Ishikawa (cell line): ENCODE measurements around the gene R3HDM2.

Source experiments
- CEBPB ChIP-seq: IDR thresholded peaks from 2 replicates; pipeline ENCODE4 v1.6.1; 2012
- CREB1 ChIP-seq: IDR thresholded peaks from 2 replicates; pipeline ENCODE4 v1.6.1; 2012; ENCODE audit warnings: low read depth
- EGR1 ChIP-seq: IDR thresholded peaks from 2 replicates; pipeline ENCODE4 v1.6.1; 2012
- EP300 ChIP-seq: IDR thresholded peaks from 2 replicates; pipeline ENCODE4 v1.6.1; 2012; ENCODE audit warnings: borderline replicate concordance
- FOXM1 ChIP-seq: IDR thresholded peaks from 2 replicates; pipeline ENCODE4 v1.6.1; 2012; ENCODE audit warnings: low read depth, borderline replicate concordance
- NFIC ChIP-seq: IDR thresholded peaks from 2 replicates; pipeline ENCODE4 v1.6.1; 2012
- RAD21 ChIP-seq: IDR thresholded peaks from 2 replicates; pipeline ENCODE4 v1.6.1; 2012; ENCODE audit warnings: low read depth
- TAF1 ChIP-seq: IDR thresholded peaks from 2 replicates; pipeline ENCODE4 v1.6.1; 2012; ENCODE audit warnings: low read depth, mild to moderate bottlenecking
- TCF12 ChIP-seq: IDR thresholded peaks from 2 replicates; pipeline ENCODE4 v1.6.1; 2012; ENCODE audit warnings: low read depth
- TEAD4 ChIP-seq: IDR thresholded peaks from 2 replicates; pipeline ENCODE4 v1.6.1; 2012
- USF1 ChIP-seq: IDR thresholded peaks from 2 replicates; pipeline ENCODE4 v1.6.1; 2012
- YY1 ChIP-seq: IDR thresholded peaks from 2 replicates; pipeline ENCODE4 v1.6.1; 2012; ENCODE audit warnings: low read depth
- ZBTB7A ChIP-seq: IDR thresholded peaks from 2 replicates; pipeline ENCODE4 v1.6.1; 2012; ENCODE audit warnings: low read depth
- TF ChIP-seq, protein P1 (sequence below): IDR thresholded peaks from 2 replicates; pipeline ENCODE4 v1.6.1; 2012
- TF ChIP-seq, protein P2 (sequence below): IDR thresholded peaks from 2 replicates; pipeline ENCODE4 v1.6.1; 2012; ENCODE audit warnings: low read depth, mild to moderate bottlenecking

The R3HDM2 gene

DNA sequence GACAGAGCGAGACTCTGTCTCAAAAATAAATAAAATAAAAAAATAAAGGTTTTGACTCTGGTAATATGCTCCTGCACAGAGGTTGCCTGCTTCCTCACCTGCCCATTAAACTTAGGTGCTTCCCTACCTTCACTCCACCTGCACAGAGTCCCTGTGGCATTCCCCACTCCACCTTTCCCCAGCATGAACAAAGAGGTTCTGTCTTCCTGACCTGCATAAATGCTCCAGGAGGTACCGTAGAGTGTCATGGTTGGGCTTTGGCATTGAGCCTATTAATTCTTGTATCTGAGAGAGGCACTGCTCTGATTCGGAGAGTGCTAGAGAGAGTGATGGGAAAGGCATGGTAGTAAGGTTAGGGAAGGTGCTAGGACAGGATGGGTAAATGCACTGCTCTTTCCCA is 42.5 kb upstream of the R3HDM2 start:
- TF ChIP-seq YY1 (no peak), CREB1 (no peak), RAD21 (no peak), TCF12 (no peak), TAF1 (no peak)
- TF ChIP-seq, protein P1, sequence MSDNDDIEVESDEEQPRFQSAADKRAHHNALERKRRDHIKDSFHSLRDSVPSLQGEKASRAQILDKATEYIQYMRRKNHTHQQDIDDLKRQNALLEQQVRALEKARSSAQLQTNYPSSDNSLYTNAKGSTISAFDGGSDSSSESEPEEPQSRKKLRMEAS = no peak

GRCh38 chr12:57472391-57472790 is 41.5 kb upstream of the R3HDM2 start:
- TF ChIP-seq YY1 = no peak
- TF ChIP-seq NFIC = no peak
- no peak for TF ChIP-seq USF1
- TF ChIP-seq CREB1 = no peak

DNA sequence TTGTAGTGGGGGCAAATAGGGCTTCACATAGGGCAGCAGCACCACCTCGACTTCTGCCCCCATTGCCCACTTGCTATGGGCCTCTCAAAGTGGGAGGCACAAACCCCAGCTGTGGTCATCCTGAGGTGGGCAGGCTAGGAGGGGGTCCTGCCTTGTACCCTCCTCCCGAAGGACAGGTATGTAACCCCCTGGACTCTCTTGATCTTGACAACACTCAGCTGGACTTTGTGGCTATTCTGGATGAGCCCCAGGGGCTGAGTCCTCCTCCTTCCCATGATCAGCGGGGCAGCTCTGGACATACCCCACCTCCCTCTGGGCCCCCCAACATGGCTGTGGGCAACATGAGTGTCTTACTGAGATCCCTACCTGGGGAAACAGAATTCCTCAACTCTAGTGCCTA is 40.8 kb upstream of the R3HDM2 start:
- TF ChIP-seq, protein P1 = no peak
- TF ChIP-seq RAD21 (no peak), TCF12 (no peak), USF1 (no peak), FOXM1 (no peak), CREB1 (no peak), YY1 (no peak), TAF1 (no peak), TEAD4 (no peak), CEBPB (no peak), NFIC (no peak), EGR1 (no peak)
- TF ChIP-seq, protein P2, sequence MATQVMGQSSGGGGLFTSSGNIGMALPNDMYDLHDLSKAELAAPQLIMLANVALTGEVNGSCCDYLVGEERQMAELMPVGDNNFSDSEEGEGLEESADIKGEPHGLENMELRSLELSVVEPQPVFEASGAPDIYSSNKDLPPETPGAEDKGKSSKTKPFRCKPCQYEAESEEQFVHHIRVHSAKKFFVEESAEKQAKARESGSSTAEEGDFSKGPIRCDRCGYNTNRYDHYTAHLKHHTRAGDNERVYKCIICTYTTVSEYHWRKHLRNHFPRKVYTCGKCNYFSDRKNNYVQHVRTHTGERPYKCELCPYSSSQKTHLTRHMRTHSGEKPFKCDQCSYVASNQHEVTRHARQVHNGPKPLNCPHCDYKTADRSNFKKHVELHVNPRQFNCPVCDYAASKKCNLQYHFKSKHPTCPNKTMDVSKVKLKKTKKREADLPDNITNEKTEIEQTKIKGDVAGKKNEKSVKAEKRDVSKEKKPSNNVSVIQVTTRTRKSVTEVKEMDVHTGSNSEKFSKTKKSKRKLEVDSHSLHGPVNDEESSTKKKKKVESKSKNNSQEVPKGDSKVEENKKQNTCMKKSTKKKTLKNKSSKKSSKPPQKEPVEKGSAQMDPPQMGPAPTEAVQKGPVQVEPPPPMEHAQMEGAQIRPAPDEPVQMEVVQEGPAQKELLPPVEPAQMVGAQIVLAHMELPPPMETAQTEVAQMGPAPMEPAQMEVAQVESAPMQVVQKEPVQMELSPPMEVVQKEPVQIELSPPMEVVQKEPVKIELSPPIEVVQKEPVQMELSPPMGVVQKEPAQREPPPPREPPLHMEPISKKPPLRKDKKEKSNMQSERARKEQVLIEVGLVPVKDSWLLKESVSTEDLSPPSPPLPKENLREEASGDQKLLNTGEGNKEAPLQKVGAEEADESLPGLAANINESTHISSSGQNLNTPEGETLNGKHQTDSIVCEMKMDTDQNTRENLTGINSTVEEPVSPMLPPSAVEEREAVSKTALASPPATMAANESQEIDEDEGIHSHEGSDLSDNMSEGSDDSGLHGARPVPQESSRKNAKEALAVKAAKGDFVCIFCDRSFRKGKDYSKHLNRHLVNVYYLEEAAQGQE = no peak

- TF ChIP-seq EP300 (no peak), EGR1 (no peak)
These were observed 40.3 kb upstream of the R3HDM2 start for GRCh38 chr12:57470970-57471656.

- no peak for TF ChIP-seq TAF1
These were observed 39.6 kb upstream of the R3HDM2 start for GRCh38 chr12:57470286-57470969.

DNA sequence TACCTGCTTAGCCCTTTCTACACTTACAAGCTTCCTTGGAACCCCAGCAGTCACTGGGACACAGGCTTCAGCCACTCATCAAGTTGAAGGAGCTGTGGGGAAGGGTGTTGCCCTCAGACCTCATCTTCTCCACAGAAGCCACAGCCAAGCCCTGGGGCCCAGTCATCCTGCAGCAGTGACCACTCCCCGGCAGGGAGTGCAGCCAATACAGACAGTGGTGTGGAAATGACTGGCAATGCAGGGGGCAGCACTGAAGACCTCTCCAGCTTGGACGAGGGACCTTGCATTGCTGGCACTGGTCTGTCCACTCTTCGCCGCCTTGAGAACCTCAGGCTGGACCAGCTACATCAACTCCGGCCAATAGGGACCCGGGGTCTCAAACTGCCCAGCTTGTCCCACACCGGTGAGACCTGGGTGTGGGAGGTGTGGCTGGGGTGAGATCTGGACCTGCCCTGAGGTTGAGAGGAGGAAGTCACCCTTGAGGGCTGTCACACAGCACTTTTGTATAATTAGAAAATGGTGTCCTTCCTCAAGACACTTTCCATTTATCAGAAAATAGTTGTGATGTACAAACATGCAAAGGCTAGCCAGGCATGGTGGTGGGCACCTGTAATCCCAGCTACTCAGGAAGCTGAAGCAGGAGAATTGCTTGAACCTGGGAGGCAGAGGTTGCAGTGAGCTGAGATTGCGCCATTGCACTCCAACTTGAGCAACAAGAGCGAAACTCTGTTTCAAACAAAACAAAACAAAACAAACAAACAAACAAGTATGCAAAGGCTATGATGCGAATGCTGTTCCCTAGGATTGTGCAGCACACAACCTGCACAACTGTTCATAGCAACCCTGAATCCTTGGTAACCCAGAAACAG is 38.7 kb upstream of the R3HDM2 start:
- TF ChIP-seq RAD21 (no peak), ZBTB7A (no peak), CEBPB (no peak), FOXM1 (no peak), CREB1 (no peak), TAF1 (no peak), TCF12 (no peak), EGR1 (no peak), USF1 (no peak), TEAD4 (no peak), NFIC (no peak), EP300 (no peak), YY1 (no peak)
- TF ChIP-seq, protein P1 = no peak
- TF ChIP-seq, protein P2 = no peak
